HG02885 (cell line): Measurements from ENCODE around the gene IFITM1.
"Not testable (repeated sequence)": the region's sequence is repeated elsewhere in the genome, so short reads cannot be mapped to it uniquely, and the experiment has no call there.

ENCODE experiments used
- ATAC-seq: cut with Tn5 transposase; IDR thresholded peaks from one replicate; pipeline ENCODE4 v1.9.1; 2021; ENCODE audit warnings: mild to moderate bottlenecking; ENCODE audit not compliant: unreplicated experiment, poor library complexity

Gene IFITM1

DNA sequence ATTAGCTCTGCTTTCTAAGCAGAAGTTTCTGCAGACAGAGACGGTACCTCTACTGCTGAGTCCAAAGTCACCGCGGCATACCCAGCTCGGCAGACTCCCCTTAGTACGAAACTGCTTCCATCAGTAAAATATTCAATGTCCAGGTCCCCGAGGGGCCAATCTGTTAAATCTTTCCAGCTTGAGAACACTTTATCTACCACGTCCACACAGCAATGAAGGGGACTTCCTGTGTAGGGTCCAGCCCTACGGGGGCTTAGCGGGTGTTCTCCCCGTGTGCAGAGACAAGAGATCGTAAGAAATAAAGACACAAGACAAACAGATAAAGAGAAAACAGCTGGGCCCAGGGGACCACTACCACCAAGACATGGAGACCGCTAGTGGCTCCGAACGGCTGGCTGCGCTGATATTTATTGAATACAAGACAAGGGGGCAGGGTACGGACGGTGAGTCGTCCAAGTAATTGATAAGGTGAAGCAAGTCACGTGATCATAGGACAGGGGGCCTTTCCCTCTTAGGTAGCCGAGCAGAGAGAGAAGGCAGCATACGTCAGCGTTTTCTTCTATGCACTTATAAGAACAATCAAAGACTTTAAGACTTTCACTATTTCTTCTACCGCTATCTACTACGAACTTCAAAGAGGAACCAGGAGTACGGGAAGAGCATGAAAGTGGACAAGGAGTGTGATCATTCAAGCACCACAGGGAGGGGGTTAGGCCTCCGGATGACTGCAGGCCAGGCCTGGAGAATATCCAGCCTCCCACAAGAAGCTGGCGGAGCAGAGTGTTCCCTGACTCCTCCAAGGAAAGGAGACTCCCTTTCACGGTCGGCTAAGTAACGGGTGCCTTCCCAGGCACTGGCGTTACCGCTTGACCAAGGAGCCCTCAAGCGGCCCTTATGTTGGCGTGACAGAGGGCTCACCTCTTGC, 11.0 kb downstream of the IFITM1 start:
- ATAC-seq: not testable (repeated sequence)

DNA sequence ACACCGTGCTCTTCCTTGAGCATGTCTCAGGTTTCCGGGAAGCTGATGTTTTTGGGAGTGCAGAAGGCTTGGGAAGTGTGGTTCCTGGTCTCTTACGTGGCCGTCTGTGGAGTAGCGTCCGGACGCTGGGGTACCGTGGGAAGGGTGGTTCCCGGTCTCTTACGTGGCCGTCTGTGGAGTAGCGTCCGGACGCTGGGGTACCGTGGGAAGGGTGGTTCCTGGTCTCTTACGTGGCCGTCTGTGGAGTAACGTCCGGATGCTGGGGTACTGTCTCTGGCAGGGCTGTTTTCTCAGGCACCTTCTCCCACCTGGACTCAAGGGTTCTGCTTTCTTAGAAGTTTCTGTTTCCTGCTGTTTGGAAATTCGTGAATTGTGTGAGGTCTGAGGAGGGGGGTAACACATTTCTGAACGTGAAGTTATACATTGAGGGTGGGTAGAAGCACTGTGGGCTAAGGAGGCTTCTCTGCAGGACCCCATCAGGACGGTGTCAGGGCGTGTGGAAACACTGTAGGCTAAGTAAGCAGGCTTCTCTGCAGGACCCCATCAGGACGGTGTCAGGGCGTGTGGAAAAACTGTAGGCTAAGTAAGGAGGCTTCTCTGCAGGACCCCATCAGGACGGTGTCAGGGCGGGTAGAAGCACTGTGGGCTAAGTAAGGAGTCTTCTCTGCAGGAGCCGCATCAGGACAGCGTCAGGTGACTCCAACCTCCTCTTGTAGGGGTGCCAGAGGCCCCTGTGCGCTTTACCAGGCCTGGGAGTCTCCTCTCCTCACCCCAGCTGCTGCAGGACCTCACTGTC, 12.2 kb downstream of the IFITM1 start:
- no peak for ATAC-seq

GRCh38 chr11:326592-326841, 12.7 kb downstream of the IFITM1 start:
- ATAC-seq: no peak

DNA sequence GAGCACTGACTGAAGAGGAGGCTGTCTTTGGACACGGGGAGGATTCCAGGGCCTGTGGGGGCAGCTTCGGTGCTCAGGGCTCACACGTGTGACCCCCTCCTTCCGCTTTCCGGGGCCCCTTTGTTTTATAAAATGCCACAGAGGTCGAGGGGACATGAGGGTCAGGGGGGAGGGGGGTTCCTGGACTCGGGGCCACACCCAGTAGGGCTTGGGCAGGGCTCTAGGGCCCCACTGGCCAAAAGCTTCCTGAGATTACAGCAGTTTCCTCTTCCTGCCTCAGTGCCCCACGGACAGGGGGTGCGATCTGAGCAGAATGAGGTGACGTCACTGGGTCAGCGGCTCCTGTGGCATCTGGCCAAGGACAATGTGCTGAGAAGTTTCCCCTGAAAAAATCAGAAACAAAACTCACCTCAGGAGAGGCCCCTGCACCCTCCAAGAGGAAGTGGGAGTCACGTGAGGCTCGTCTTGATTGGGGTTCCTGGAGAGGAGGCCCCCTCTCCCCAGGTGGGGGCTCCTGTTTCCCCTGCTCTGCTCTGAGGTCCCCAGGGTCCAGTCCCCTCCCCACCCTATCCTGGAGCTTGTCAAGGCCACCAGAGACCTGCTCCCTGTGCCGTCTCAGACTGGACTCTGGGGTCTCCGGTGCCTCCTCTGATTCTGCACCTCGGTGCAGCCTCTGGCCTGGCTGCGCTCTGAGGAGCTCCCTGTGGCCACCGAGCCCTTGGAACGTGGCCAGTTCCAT, 13.2 kb downstream of the IFITM1 start:
- no peak for ATAC-seq

DNA sequence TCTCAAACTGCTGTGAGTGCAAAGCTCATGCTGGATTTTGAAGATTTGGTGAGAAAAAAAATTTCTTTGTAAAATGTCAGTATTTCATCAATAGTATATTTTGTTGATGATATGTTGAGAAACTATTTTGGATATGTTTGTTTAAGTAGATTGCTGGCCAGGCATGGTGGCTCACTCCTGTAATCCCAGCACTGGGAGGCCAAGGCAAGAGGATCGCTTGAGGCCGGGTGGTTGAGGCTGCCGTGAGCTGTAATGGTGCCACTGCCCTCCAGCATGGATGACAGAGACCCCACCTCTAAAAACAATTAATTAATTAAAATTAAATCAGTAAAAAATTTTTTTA, 13.7 kb downstream of the IFITM1 start:
- ATAC-seq: no peak

- ATAC-seq: no peak
Observed at GRCh38 chr11:328012-328411, 14.2 kb downstream of the IFITM1 start.

DNA sequence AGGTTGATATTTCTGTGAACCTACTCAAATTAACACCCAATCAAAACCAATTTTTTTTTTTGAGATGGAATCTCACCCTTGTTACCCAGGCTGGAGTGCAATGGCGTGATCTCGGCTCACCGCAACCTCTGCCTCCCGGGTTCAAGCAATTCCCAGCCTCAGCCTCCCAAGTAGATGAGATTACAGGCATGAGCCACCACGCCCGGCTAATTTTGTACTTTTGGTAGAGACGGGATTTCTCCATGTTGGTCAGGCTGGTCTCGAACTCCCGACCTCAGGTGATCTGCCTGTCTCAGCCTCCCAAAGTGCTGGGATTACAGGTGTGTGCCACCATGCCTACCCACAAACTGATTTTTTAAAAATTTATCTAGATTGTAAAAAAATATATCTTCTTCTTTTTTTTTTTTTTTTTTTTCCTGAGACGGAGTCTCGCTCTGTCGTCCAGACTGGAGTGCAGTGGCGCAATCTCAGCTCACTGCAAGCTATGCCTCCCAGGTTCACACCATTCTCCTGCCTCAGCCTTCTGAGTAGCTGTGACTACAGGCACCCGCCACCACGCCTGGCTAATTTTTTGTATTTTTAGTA, 14.8 kb downstream of the IFITM1 start:
- not testable (repeated sequence) for ATAC-seq

DNA sequence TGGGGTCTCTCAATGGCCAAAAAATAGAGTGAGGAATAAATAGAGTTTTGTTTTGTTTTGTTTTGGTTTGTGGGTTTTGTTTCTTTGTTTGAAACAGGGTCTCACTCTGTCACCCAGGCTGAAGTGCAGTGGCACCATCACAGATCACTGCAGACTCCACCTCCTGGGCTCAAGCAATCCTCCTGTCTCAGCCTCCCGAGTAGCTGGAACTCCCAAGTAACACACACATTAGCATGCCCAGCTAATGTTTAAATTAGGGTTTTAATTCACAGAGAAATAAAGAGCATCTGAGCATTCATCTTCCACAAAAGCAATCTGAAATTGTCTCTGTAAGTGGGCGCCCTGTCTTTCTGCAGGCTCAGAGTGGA, 16.0 kb downstream of the IFITM1 start:
- no peak for ATAC-seq

GRCh38 chr11:330307-330693, 16.5 kb downstream of the IFITM1 start:
- no peak for ATAC-seq

- ATAC-seq: no peak
Observed at GRCh38 chr11:330694-331357, 17.0 kb downstream of the IFITM1 start.

GRCh38 chr11:331358-332060, 17.7 kb downstream of the IFITM1 start:
- ATAC-seq: no peak

DNA sequence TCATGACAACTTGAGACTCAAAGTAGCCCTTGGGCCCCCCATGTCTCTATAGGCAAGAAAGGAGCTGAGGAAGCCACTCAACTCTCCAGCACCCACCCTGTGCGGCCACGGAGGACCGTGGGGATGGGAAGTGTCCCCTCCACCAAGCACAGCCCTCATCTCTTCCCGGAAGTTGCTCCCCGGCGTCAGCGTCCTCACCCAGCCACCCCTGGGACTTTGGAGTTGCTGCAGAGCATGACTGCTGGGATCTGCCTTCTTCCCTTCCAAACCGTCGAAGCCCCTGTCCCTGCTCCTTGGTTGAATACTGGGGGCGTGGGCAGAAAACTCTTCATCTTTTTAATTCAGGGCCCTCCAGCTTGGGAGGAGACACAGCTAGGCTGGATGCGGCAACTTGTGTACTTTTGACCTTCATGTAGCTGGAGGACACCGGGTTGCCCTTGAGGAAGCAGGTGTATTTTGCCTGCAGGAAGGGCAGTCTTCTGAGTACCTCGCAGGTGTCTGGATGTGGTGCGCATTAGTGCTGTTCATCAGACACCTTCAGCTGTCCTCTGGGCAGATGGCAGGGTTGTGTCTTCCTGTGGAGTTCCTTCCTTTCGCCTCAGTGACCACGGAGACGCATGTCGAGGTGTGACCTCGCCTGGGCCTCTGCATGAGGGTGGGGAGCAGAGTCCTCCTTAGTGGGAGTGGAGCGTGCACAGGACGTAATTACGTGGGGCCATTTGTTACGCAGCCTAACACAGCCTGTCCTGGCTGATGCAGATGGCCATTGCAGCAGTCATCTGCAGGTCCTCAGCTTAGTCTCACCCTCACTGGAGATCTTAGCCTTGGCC, 19.0 kb downstream of the IFITM1 start:
- no peak for ATAC-seq

DNA sequence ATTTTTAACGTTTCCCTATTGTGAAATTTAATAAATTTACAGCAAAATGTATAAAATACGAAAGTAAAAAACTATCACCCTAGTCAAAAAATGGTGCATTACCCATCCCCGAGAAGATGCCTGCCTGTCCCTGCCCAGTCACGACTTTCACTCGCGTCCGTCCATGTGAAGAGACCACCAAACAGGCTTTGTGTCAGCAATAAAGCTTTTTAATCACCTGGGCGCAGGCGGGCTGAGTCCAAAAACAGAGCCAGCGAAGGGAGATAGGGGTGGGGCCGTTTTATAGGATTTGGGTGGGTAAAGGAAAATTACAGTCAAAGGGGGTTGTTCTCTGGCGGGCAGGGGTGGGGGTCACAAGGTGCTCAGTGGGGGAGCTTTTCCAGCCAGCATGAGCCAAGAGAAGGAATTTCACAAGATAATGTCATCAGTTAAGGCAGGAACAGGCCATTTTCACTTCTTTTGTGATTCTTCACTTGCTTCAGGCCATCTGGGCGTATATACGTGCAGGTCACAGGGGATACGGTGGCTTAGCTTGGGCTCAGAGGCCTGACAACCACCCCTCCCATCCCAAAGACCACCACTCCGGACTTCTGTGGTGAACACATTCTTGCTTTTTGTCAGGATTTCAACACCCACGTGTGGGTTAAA, 19.9 kb downstream of the IFITM1 start:
- not testable (repeated sequence) for ATAC-seq

DNA sequence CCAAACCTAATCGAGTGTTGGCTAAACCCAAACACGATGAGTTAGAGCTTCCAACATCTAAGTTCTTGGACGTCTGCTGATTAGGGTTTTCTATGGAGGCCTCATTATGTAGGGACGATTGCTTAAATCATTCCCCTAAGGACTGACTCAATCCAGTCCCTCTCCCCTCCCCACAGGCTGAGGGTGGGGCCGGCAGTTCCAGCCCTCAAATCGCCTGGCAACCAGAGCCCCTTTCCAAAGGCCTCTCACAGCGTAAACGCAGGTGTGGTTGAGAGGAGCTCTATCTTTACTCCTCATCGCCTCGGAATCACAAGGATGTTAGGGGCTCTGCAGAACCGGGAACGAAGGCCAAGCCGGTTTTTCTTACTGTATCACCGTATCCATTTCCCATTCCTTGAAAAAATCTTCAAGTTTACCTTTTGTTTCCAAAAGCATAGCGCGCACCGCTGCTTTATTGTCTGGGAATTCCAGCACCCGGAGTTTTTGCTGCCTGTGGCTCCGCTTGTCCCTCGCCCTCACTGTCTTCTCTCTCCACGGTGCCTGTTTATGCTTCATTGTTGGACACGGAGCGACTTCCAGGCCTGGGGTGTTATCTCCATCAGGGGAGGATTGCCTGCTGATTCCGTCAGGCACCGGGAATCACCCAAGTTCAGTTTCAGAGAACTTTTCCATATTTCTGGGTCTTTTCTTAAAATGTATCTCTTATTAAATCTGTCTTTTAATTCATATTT, 20.6 kb downstream of the IFITM1 start:
- no peak for ATAC-seq

- ATAC-seq: no peak
Observed at GRCh38 chr11:335779-336658, 22.2 kb downstream of the IFITM1 start.

- ATAC-seq: no peak
Observed at GRCh38 chr11:336659-337198, 22.9 kb downstream of the IFITM1 start.

DNA sequence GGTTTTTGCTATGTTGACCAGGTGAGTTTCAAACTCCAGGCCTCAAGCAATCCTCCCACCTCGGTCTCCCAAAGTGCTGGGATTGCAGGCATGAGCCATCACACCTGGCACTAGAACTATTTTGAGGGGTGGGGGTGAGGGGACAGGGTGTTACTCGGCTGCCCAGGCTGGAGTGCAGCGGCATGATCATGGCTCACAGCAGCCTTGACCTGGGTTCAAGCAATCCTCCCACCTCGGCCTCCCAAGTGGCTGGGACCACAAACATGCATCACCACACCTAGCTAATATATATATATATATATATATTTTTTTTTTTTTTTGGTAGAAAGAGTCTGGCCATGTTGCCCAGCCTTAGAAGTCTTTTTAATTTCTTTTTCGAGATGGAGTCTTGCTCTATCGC, 23.9 kb downstream of the IFITM1 start:
- ATAC-seq: no peak
